ENCODE results near the gene LMF1. TPM values are rescaled to one million over a fixed set of nuclear protein-coding genes. Genes with fewer than 3 reads are reported as not detected.
A peak's percentile ranks its signal among the peaks of the same experiment; 100 is the strongest.

LMF1 gene
- total RNA-seq, 1 experiment from 2014 or later = 7.1 TPM

GRCh38 chr16:1009358-1010150, 38.8 kb upstream of the LMF1 start:
- no peak overlapping the region for H3K4me3 ChIP-seq (ENCODE audit: insufficient read depth, low read depth, low read length)
- no peaks in the 10 kb centered on the region for H3K36me3 ChIP-seq (replicated peaks; ENCODE audit: control insufficient read depth, insufficient read depth, low read length)
- DNase-seq = peak; percentile 66
- no peaks in the 10 kb centered on the region for H3K27me3 ChIP-seq (ENCODE audit: control insufficient read depth, insufficient read depth, low read length)

GRCh38 chr16:1008085-1008484, 37.3 kb upstream of the LMF1 start:
- H3K4me3 ChIP-seq (ENCODE audit: insufficient read depth, low read depth, low read length) = no peak overlapping the region
- H3K27me3 ChIP-seq (ENCODE audit: control insufficient read depth, insufficient read depth, low read length) = no peaks in the 10 kb centered on the region
- DNase-seq = no peak
- no peaks in the 10 kb centered on the region for H3K36me3 ChIP-seq (replicated peaks; ENCODE audit: control insufficient read depth, insufficient read depth, low read length)

DNA sequence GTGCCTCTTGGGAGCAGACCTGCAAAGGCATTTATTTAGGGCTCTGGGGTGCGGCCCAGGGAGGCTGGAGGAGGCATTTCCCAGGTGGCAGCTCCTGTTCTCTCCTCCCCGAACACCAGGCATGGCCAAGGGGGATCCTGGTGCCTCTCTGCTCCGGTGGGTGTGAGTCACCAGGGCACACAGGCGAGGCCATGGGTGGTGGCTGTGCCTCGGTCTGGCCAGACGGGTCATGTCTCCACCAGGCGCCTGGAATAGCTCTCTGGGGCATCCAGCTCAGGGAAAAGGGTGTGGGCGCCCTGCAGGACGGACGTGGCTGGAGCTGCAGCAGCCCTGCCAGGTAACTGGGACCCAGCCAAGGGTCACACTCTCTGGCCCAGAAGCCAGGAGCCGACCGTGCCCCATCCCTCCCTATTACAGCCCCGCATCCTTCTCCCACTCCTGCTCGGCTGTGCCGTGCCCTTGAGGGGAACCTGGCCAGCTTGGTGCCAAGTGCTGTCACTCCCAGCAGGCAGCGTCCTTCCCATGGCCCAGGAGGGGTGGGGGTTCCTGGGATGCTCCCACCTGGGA, 36.6 kb upstream of the LMF1 start:
- H3K27me3 ChIP-seq (ENCODE audit: control insufficient read depth, insufficient read depth, low read length) = no peaks in the 10 kb centered on the region
- no peaks in the 10 kb centered on the region for H3K36me3 ChIP-seq (replicated peaks; ENCODE audit: control insufficient read depth, insufficient read depth, low read length)
- DNase-seq = peak; percentile 66
- H3K4me3 ChIP-seq (ENCODE audit: insufficient read depth, low read depth, low read length) = no peak overlapping the region

DNA sequence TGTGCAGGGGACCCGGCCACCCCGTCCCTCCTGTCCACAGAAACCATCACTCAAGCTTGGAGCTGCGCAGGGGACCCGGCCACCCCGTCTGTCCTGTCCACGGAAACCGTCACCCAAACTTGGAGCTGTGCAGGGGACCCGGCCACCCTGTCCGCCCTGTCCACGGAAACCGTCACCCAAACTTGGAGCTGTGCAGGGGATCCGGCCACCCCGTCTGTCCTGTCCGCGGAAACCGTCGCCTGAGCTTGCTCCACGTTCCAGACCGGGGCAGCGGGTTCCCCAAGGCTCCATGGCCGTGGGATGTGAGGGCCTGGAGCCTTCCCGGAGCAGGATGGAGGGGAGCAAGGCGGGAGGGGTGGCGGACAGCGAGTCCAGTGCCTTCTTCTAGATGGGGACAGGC, 36.0 kb upstream of the LMF1 start:
- no peaks in the 10 kb centered on the region for H3K27me3 ChIP-seq (ENCODE audit: control insufficient read depth, insufficient read depth, low read length)
- peak; percentile 57 for DNase-seq
- H3K4me3 ChIP-seq (ENCODE audit: insufficient read depth, low read depth, low read length) = no peak overlapping the region
- H3K36me3 ChIP-seq (replicated peaks; ENCODE audit: control insufficient read depth, insufficient read depth, low read length) = no peaks in the 10 kb centered on the region

DNA sequence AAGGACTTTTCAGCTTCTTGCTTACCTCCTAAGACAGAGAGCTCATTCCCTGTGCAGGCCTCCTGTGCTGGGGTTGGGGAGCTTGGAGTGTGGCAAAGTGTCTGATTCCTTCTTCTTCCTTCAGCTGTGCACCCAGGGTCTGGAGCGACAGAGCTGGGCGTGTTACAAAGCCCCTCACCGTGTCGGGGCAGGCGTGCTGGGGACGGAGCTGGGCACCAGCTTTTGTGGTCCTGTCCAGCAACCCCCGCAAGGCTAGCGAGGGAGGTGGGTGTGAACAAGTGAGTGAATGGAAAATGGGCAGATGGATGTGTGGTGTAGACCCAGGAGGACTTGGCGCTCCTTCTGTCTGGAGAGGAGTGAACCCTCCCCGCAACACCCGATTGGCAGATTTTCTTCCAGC, 34.5 kb upstream of the LMF1 start:
- Histone ChIP-seq H3K4me3 (ENCODE audit: insufficient read depth, low read depth, low read length) (no peak overlapping the region), H3K36me3 (replicated peaks; ENCODE audit: control insufficient read depth, insufficient read depth, low read length) (no peaks in the 10 kb centered on the region), H3K27me3 (ENCODE audit: control insufficient read depth, insufficient read depth, low read length) (no peaks in the 10 kb centered on the region)
- no peak for DNase-seq

DNA sequence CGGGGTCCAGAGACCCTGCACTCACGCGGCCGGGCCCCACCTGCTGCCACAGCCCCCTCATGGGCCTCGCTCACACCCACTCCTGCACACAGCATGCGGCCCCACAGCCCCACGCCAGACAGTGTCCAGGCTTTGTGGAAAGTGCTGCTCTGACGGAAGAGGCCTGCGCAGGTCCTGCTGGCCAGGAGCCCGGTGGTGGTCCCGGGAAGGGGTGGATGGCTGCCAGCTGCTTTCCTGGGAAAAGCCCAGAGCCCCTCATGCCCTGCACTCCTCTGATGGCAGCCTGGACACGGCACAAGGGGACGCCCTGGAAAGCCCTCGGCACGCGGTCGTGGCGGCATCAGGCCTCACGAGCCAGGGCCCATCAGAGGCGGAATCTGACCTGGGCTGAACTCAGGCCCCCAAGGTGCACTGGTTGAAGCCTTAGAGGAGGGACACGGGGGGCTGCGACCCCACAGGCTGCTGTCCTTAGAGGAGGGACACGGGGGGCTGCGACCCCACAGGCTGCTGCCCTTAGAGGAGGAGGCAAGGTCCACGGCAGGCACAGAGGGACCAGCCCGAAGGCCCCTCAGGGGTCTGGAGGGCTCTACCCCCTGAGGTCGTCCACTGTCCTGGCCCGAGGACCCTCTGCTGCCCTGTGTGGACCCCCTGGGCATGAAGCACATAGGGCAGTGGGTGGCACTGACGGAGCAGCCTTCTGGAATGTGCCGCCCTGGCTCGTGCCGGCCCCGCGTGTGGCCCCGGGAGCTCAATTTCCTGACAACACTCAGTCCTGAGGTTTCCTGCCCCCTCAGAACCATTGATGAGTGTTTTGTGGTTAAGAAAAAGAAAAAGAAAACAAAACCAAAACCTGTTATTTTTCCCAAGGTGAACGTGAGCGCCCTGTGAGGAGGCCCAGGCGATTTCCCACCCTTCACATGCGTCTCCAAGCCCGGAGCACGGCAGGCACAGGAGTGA, 32.9 kb upstream of the LMF1 start:
- H3K4me3 ChIP-seq (ENCODE audit: insufficient read depth, low read depth, low read length) = no peak overlapping the region
- H3K36me3 ChIP-seq (replicated peaks; ENCODE audit: control insufficient read depth, insufficient read depth, low read length) = no peaks in the 10 kb centered on the region
- no peak for DNase-seq
- no peaks in the 10 kb centered on the region for H3K27me3 ChIP-seq (ENCODE audit: control insufficient read depth, insufficient read depth, low read length)

DNA sequence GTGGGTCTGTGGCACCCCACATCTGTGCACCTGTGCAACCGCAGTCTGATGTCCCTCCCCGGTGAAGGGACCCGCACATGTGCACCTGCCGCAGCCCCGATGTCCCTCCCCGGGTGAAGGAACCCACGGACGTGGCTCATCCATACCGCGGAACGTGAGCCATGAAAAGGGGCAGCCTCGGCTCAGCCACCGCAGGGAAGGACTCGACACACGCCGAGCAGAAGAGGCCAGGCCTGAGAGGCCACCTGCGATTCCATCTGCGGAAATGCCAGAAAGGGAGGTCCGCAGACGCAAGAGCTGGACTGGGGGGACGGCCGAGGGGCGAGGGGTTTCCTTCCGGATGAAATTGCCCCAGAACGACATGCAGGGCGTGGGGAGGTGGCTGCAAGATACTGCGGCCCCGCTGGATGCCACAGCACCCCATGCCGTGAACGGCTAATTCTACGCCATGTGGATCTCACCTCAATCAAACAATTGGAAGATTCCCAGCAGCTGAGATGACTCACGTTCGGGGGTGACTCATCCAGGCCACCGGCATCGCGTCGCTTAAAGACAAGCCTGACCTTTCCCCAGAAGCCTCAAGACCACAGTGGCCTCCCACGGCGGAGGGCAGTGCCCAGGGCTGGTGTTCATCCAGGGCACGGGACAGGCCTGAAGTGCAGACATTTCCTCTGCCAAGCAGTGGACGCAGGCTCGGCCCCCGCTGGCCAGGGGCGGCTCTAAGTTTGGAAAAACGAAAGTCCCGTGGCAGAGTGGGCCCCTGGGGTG, 31.8 kb upstream of the LMF1 start:
- H3K36me3 ChIP-seq (replicated peaks; ENCODE audit: control insufficient read depth, insufficient read depth, low read length) = no peaks in the 10 kb centered on the region
- no peaks in the 10 kb centered on the region for H3K27me3 ChIP-seq (ENCODE audit: control insufficient read depth, insufficient read depth, low read length)
- no peak for DNase-seq
- no peak overlapping the region for H3K4me3 ChIP-seq (ENCODE audit: insufficient read depth, low read depth, low read length)

DNA sequence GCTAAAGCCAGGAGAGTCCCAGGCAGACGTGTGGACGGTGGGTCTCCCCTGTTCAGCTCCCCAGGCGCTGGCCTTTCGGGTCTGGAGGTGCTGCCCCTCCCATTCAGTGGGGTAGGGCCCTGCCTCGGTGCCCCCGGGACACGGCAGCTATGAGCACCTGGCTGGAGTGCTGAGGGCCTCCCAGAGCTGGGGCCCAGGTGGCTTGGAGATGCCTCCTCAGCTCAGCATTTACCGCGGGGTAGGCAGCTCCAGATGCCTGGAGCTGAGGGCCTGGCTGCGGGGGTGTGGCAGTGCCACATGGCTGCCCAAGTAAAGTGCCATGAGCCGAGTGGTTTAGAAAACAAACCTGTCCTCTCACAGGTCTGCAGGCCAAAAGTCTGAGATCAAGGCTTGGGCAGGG, 30.3 kb upstream of the LMF1 start:
- Histone ChIP-seq H3K36me3 (replicated peaks; ENCODE audit: control insufficient read depth, insufficient read depth, low read length) (no peaks in the 10 kb centered on the region), H3K27me3 (ENCODE audit: control insufficient read depth, insufficient read depth, low read length) (no peaks in the 10 kb centered on the region), H3K4me3 (ENCODE audit: insufficient read depth, low read depth, low read length) (no peak overlapping the region)
- DNase-seq = no peak

GRCh38 chr16:1000608-1001007, 29.8 kb upstream of the LMF1 start:
- no peak overlapping the region for H3K4me3 ChIP-seq (ENCODE audit: insufficient read depth, low read depth, low read length)

GRCh38 chr16:999677-1000076, 28.9 kb upstream of the LMF1 start:
- Histone ChIP-seq H3K27me3 (ENCODE audit: control insufficient read depth, insufficient read depth, low read length) (no peaks in the 10 kb centered on the region), H3K4me3 (ENCODE audit: insufficient read depth, low read depth, low read length) (no peak overlapping the region), H3K36me3 (replicated peaks; ENCODE audit: control insufficient read depth, insufficient read depth, low read length) (no peaks in the 10 kb centered on the region)
- DNase-seq = no peak

More at GRCh38 chr16:1000608-1001007, 29.8 kb upstream of the LMF1 start:
- Histone ChIP-seq H3K27me3 (ENCODE audit: control insufficient read depth, insufficient read depth, low read length) (no peaks in the 10 kb centered on the region), H3K36me3 (replicated peaks; ENCODE audit: control insufficient read depth, insufficient read depth, low read length) (no peaks in the 10 kb centered on the region)
- DNase-seq = no peak

DNA sequence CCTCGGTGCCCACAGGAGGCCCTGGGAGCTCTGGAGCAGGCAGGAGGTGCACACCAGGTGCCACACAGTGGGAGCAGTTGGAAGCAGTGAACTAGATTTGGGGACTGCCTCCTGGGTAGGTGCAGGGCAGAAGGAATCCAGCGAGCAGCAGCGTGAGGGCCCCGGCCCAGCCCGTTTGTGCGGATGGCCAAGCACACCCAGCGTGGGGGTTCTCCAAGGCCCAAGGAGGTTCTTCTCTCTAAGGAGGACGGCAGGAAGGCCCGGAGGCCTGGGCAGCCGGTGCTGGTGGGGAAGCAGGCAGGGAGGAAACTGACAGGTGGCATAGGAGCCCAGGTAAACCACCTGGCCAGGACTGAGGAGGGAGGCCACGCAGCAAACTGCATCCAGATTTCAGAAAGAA, 27.8 kb upstream of the LMF1 start:
- DNase-seq = no peak
- Histone ChIP-seq H3K36me3 (replicated peaks; ENCODE audit: control insufficient read depth, insufficient read depth, low read length) (no peaks in the 10 kb centered on the region), H3K4me3 (ENCODE audit: insufficient read depth, low read depth, low read length) (no peak overlapping the region)

GRCh38 chr16:998211-998610, 27.4 kb upstream of the LMF1 start:
- no peaks in the 10 kb centered on the region for H3K36me3 ChIP-seq (replicated peaks; ENCODE audit: control insufficient read depth, insufficient read depth, low read length)
- no peak overlapping the region for H3K4me3 ChIP-seq (ENCODE audit: insufficient read depth, low read depth, low read length)
- DNase-seq = no peak
- H3K27me3 ChIP-seq (ENCODE audit: control insufficient read depth, insufficient read depth, low read length) = no peaks in the 10 kb centered on the region

More for the DNA sequence above, 27.8 kb upstream of the LMF1 start:
- H3K27me3 ChIP-seq (ENCODE audit: control insufficient read depth, insufficient read depth, low read length) = no peaks in the 10 kb centered on the region

- DNase-seq = peak; percentile 95
- no peaks in the 10 kb centered on the region for H3K27me3 ChIP-seq (ENCODE audit: control insufficient read depth, insufficient read depth, low read length)
- no peaks in the 10 kb centered on the region for H3K36me3 ChIP-seq (replicated peaks; ENCODE audit: control insufficient read depth, insufficient read depth, low read length)
- peak overlapping the region; percentile 7; the same call in 1 of the 2 replicates for H3K4me3 ChIP-seq (ENCODE audit: insufficient read depth, low read depth, low read length)
These were observed 26.8 kb upstream of the LMF1 start for GRCh38 chr16:997440-998051.

- Histone ChIP-seq H3K27me3 (ENCODE audit: control insufficient read depth, insufficient read depth, low read length) (no peaks in the 10 kb centered on the region), H3K4me3 (ENCODE audit: insufficient read depth, low read depth, low read length) (no peak overlapping the region), H3K36me3 (replicated peaks; ENCODE audit: control insufficient read depth, insufficient read depth, low read length) (no peaks in the 10 kb centered on the region)
- no peak for DNase-seq
These were observed 25.9 kb upstream of the LMF1 start for GRCh38 chr16:996681-997080.

Measured in H7 (cell line).